Adrenal gland (tissue), 12 donors: ENCODE results near the gene SOX11. TPM values are rescaled to one million over a fixed set of nuclear protein-coding genes. Genes with fewer than 3 reads are reported as not detected.

Source experiments
- DNase-seq, 7 donors: peaks; one replicate each; pipeline ENCODE4 v3.0.0-alpha.2; 2019 to 2020
- H3K27ac ChIP-seq, 5 donors: fragments of 200-600 bp; sonication (generic) in 4 of 5; 1 replicate in 3 of 5; 2 replicates in 2 of 5; pipeline versions ENCODE4 v1.5.1 to v1.8.0; 2016 to 2020; ENCODE audit warnings: mild to moderate bottlenecking in 1 of 5
- H3K27me3 ChIP-seq: fragments of 200-600 bp; 2 replicates; pipeline ENCODE4 v1.8.0; 2021
- H3K36me3 ChIP-seq, 2 donors: fragments of 200-600 bp; replicated peaks in 1 of 2; 1 replicate in 1 of 2; 2 replicates in 1 of 2; pipeline versions ENCODE4 v1.5.1 to v1.8.0; 2018 to 2022
- H3K4me1 ChIP-seq, 2 donors: fragments of 200-600 bp; replicated peaks in 1 of 2; 1 replicate in 1 of 2; 2 replicates in 1 of 2; pipeline versions ENCODE4 v1.5.1 to v1.8.0; 2018 to 2021
- H3K4me3 ChIP-seq, 4 donors: fragments of 200-600 bp; sonication (generic) in 3 of 4; one replicate each; pipeline ENCODE4 v1.5.1; 2016 to 2018
- H3K9me3 ChIP-seq, 3 donors: fragments of 200-600 bp; sonication (generic) in 1 of 3; replicated peaks in 1 of 3; 1 replicate in 2 of 3; 2 replicates in 1 of 3; pipeline versions ENCODE4 v1.5.1 to v1.8.0; 2016 to 2021
- CTCF ChIP-seq, 6 experiments: fragments of 450-650 bp in 4 of 6; fragments of 200-600 bp in 2 of 6; sonication (generic) in 1 of 6; IDR thresholded peaks; 1 replicate in 5 of 6; 2 replicates in 1 of 6; pipeline versions ENCODE4 v1.5.1 to v1.8.0; 2016 to 2021; ENCODE audit warnings: antibody characterized with exemption in 6 of 6, mild to moderate bottlenecking in 2 of 6, moderate library complexity in 1 of 6
- POLR2A ChIP-seq, 2 donors: fragments of 450-650 bp; IDR thresholded peaks; one replicate each; pipeline ENCODE4 v1.6.1; 2017; ENCODE audit warnings: antibody characterized with exemption in 2 of 2, mild to moderate bottlenecking in 2 of 2, moderate library complexity in 1 of 2
- WGBS, 4 donors: extraction: QIAGEN DNeasy Blood & Tissue Kit in 2 of 4; methylation state at CpG; one replicate each; pipeline versions ENCODE4 v1.1.5 to v1.1.7; 2013 to 2017; 5-methylcytosine and 5-hydroxymethylcytosine counted together
- intact Hi-C, 2 donors: fragments of 100-400 bp; cut with DNase I; formaldehyde crosslinking; loops; one replicate each; pipeline versions ENCODE4 v1.14.1 to v1.15.0; 2022 to 2023
- polyA plus RNA-seq, 3 donors: library from polyadenylated mRNA; stranded (reverse); fragments of 200-250 nt in 2 of 3; fragments of 350-450 nt in 1 of 3; fragmentation: Illumina TruSeq in 1 of 3; extraction: RNeasy Lipid Tissue Mini Kit (QIAGEN cat#74804) in 1 of 3; gene quantifications; one replicate each; pipeline ENCODE4 v1.2.3, GENCODE V29; 2013 to 2014
- total RNA-seq, 9 donors: library from RNA; depleted of rRNA in 4 of 9; stranded (reverse); fragments of >200 nt in 4 of 9; fragments of 120-200 nt in 1 of 9; fragmentation: NEBNext Ultra II Directional in 1 of 9; extraction: Animal tissue kit (Norgen Biotek cat#: 25700) in 1 of 9; gene quantifications; one replicate each; pipeline versions ENCODE4 v1.1.0 to v1.2.4, GENCODE V29; 2013 to 2023
- donor health status: healthy with polysubstance abuse.
- donor health status: Bipolar disorder and iron deficiency.
- donor health status: DM: yes; HTN: yes; CAD: no.
- donor health status: DM: no; HTN: no; CAD: no.
- donor health status: DM: no; HTN: no; CAD: no.
- donor health status: DM: yes; HTN: yes; CAD: no.

SOX11 gene
- total and polyA plus RNA-seq, 12 donors = under 0.01 to 1.5 TPM; not detected in 10

- no peak overlapping the region for H3K27ac ChIP-seq
- H3K27me3 ChIP-seq = peaks cover 24% of the 10 kb centered on the region
- H3K4me3 ChIP-seq = no peak overlapping the region
- no peak for DNase-seq
- WGBS, 4 donors = 75 to 89% (median 79%) methylated on average over 5 of the region's 5 CpGs
- H3K36me3 ChIP-seq = no peaks in the 10 kb centered on the region
- H3K4me1 ChIP-seq = peaks cover 0 to 10% of the 10 kb centered on the region in 2 donors
- intact Hi-C loops = no loop called here
- no peaks in the 10 kb centered on the region for H3K9me3 ChIP-seq
- TF ChIP-seq POLR2A (IDR thresholded peaks at IDR 0.05) = no peak
- TF ChIP-seq CTCF (IDR thresholded peaks at IDR 0.05) = no peak
These were observed 8.4 kb downstream of the SOX11 start for GRCh38 chr2:5700551-5700950.

GRCh38 chr2:5701266-5701665 lies 9.1 kb downstream of the SOX11 start:
- Histone ChIP-seq H3K4me1 (peaks cover 0 to 6% of the 10 kb centered on the region in 2 donors), H3K36me3 (no peaks in the 10 kb centered on the region), H3K9me3 (no peaks in the 10 kb centered on the region), H3K27ac (no peak overlapping the region), H3K4me3 (no peak overlapping the region), H3K27me3 (peaks cover 17% of the 10 kb centered on the region)
- 65 to 80% (median 75%) methylated on average over 3 of the region's 3 CpGs for WGBS, 4 donors
- DNase-seq = no peak
- no peak for TF ChIP-seq CTCF (IDR thresholded peaks at IDR 0.05)
- TF ChIP-seq POLR2A (IDR thresholded peaks at IDR 0.05) = no peak
- intact Hi-C loops = no loop called here

DNA sequence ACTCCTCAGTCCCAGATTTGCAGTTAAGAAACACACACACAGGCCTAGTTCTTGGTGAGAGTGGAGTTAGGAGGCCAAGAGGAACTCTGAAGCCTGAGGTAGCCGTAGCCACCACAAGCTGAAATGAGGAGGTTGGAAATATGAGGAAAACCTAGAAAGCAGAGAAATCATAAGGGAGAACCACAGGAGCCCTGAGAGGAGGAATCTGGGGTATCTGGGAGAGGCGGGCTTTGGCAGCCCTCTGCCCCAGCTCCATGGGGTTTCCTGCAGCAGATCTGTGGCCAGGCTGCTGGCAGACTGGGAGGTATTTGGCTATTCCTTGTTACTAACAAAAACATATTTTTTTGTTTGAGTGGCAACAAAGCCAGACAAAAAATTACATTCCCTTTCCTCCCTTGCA lies 11.0 kb downstream of the SOX11 start:
- H3K27me3 ChIP-seq = peaks cover 3% of the 10 kb centered on the region
- no peak for DNase-seq

DNA sequence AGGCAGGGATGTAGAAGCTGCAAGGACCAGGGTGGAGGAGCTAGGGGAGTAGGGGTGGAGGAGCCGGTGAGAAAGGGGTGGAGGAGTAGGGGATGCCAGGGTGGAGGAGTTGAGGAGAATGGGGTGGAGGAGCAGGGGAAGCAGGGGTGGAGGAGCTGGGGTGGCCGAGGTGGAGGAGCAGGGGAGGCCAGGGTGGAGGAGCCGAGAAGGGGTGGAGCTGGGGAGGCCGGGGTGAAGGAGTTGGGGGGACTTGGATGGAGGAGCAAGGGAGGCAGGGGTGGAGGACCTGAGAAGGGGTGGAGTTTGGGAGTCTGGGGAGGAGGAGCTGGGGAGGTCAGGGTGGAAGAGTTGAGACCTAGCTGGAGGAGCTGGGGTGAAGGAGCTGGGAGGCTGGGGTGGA lies 13.3 kb downstream of the SOX11 start:
- 89 to 94% (median 91%) methylated on average over 3 to 4 of the region's 4 CpGs for WGBS, 4 donors
- no peaks in the 10 kb centered on the region for H3K4me1 ChIP-seq
- intact Hi-C loops = no loop called here
- TF ChIP-seq POLR2A (IDR thresholded peaks at IDR 0.05) (no peak), CTCF (IDR thresholded peaks at IDR 0.05) (no peak)
- no peak overlapping the region for H3K27ac ChIP-seq
- H3K9me3 ChIP-seq = no peaks in the 10 kb centered on the region
- no peak overlapping the region for H3K4me3 ChIP-seq
- H3K36me3 ChIP-seq = no peaks in the 10 kb centered on the region
- H3K27me3 ChIP-seq = no peaks in the 10 kb centered on the region
- DNase-seq = no peak

More for the DNA sequence above, 11.0 kb downstream of the SOX11 start:
- Histone ChIP-seq H3K9me3 (no peaks in the 10 kb centered on the region), H3K4me3 (no peak overlapping the region), H3K36me3 (no peaks in the 10 kb centered on the region), H3K4me1 (no peaks in the 10 kb centered on the region), H3K27ac (no peak overlapping the region)
- TF ChIP-seq CTCF (IDR thresholded peaks at IDR 0.05) (no peak), POLR2A (IDR thresholded peaks at IDR 0.05) (no peak)
- 79 to 94% (median 85%) methylated on average over 2 of the region's 2 CpGs for WGBS, 4 donors
- intact Hi-C loops = no loop called here
